WERI-Rb-1 (cell line): ENCODE results near the gene EFCAB6.

Experiments used
- DNase-seq: peaks from one replicate; pipeline ENCODE4 v3.0.0-alpha.2; 2020
- H3K27ac ChIP-seq: fragments of 250-450 bp; sonication (Bioruptor Pico); 2 replicates; pipeline ENCODE4 v1.5.1; 2020; ENCODE audit warnings: mild to moderate bottlenecking, moderate library complexity
- H3K27me3 ChIP-seq: fragments of 250-450 bp; sonication (Bioruptor Pico); 2 replicates; pipeline ENCODE4 v1.5.1; 2021; ENCODE audit warnings: mild to moderate bottlenecking, low read depth, moderate library complexity; ENCODE audit not compliant: insufficient read depth, severe bottlenecking
- H3K36me3 ChIP-seq: fragments of 250-450 bp; sonication (Bioruptor Pico); 2 replicates; pipeline ENCODE4 v1.5.1; 2020; ENCODE audit warnings: mild to moderate bottlenecking, moderate library complexity
- H3K4me3 ChIP-seq: 2 replicates; pipeline ENCODE4 v1.5.1; 2011; ENCODE audit warnings: low read depth, mild to moderate bottlenecking, control low read depth, low read length
- H3K9me3 ChIP-seq: fragments of 250-450 bp; sonication (Bioruptor Pico); 2 replicates; pipeline ENCODE4 v1.5.1; 2021; ENCODE audit warnings: mild to moderate bottlenecking, moderate library complexity; ENCODE audit not compliant: severe bottlenecking
- CTCF ChIP-seq: IDR thresholded peaks from 2 replicates; pipeline ENCODE4 v1.5.1; 2011; ENCODE audit warnings: low read depth, mild to moderate bottlenecking, control low read depth, inconsistent platforms, low read length

EFCAB6 gene

GRCh38 chr22:43504068-43504467, 308.0 kb downstream of the EFCAB6 start:
- DNase-seq, result no peak
- TF ChIP-seq CTCF, result no peak
- H3K4me3 ChIP-seq, result no peak overlapping the region
- H3K9me3 ChIP-seq, result no peaks in the 10 kb centered on the region
- no peaks in the 10 kb centered on the region; the same call in 1 of the 2 replicates for H3K36me3 ChIP-seq
- no peak overlapping the region for H3K27ac ChIP-seq
- no peaks in the 10 kb centered on the region for H3K27me3 ChIP-seq

GRCh38 chr22:43502306-43502874, 309.7 kb downstream of the EFCAB6 start:
- H3K9me3 ChIP-seq, result no peaks in the 10 kb centered on the region
- H3K27ac ChIP-seq, result peak overlapping the region; percentile 61; the same call in 1 of the 2 replicates
- H3K27me3 ChIP-seq, result no peaks in the 10 kb centered on the region
- no peak for TF ChIP-seq CTCF
- H3K36me3 ChIP-seq, result no peaks in the 10 kb centered on the region; the same call in 1 of the 2 replicates
- no peak overlapping the region for H3K4me3 ChIP-seq
- no peak for DNase-seq

GRCh38 chr22:43501878-43502277, 310.2 kb downstream of the EFCAB6 start:
- no peaks in the 10 kb centered on the region for H3K9me3 ChIP-seq
- H3K36me3 ChIP-seq, result no peaks in the 10 kb centered on the region; the same call in 1 of the 2 replicates
- H3K27me3 ChIP-seq, result no peaks in the 10 kb centered on the region
- peak overlapping the region; percentile 61 for H3K27ac ChIP-seq
- no peak overlapping the region for H3K4me3 ChIP-seq
- DNase-seq, result no peak
- TF ChIP-seq CTCF, result no peak

- Histone ChIP-seq H3K27me3 (no peaks in the 10 kb centered on the region), H3K4me3 (no peak overlapping the region), H3K27ac (peak overlapping the region; percentile 61), H3K9me3 (no peaks in the 10 kb centered on the region), H3K36me3 (no peaks in the 10 kb centered on the region; the same call in 1 of the 2 replicates)
- no peak for TF ChIP-seq CTCF
- DNase-seq, result no peak
Measured at GRCh38 chr22:43500792-43501785, 311.0 kb downstream of the EFCAB6 start.

- no peak overlapping the region for H3K27ac ChIP-seq
- TF ChIP-seq CTCF, result no peak
- no peak overlapping the region for H3K4me3 ChIP-seq
- H3K36me3 ChIP-seq, result no peaks in the 10 kb centered on the region; the same call in 1 of the 2 replicates
- no peak for DNase-seq
- no peaks in the 10 kb centered on the region for H3K9me3 ChIP-seq
- no peaks in the 10 kb centered on the region for H3K27me3 ChIP-seq
Measured at GRCh38 chr22:43498856-43499253, 313.2 kb downstream of the EFCAB6 start.
